HCT116 (cell line): Measurements from ENCODE around the gene MAIP1. TPM values are rescaled to one million over a fixed set of nuclear protein-coding genes. Genes with fewer than 3 reads are reported as not detected.

Experiments
- ATAC-seq: fragments of 200-7000 bp; cut with Tn5 transposase; 2 replicates; pipeline ENCODE4 v1.9.1; 2020; ENCODE audit warnings: mild to moderate bottlenecking, moderate library complexity
- BruUV-seq: library from RNA; stranded (reverse); fragments of 400-500 nt; replicated peaks from 2 replicates; lab custom pipeline; 2021; lab: Mats Ljungman, UMichigan
- CTCF ChIA-PET: fragments of 300-600 bp; sonication (Branson Sonifier 250); formaldehyde crosslinking; loops from one replicate; lab custom pipeline; 2021; ENCODE audit warnings: antibody characterized with exemption; lab: Charles Lee
- POLR2A ChIA-PET: fragments of 300-600, 350-600 bp; sonication (Branson Sonifier 250); formaldehyde crosslinking; loops from one replicate; lab custom pipeline; 2021; ENCODE audit warnings: antibody characterized with exemption; lab: Charles Lee
- RAD21 ChIA-PET, 2 experiments: fragments of 300-600 bp; sonication (Branson Sonifier 250); formaldehyde crosslinking; loops; one replicate each; lab custom pipeline; 2023; ENCODE audit warnings: low total read pairs in 2 of 2; ENCODE audit not compliant: uncharacterized antibody in 2 of 2, unreplicated experiment in 2 of 2, low non-redundant PET in 1 of 2; lab: Charles Lee
- DNase-seq: peaks from one replicate; pipeline ENCODE4 v3.0.0-alpha.2; 2010; ENCODE audit warnings: low read depth, low spot score
- H2AFZ ChIP-seq: fragments of 200-600 bp; shearing (Covaris generic), sonication (generic); 2 replicates; pipeline ENCODE4 v1.6.1; 2017; ENCODE audit warnings: low read depth, mixed run types, mixed read lengths, antibody characterized with exemption, low read length; ENCODE audit not compliant: poor library complexity, severe bottlenecking
- H3K27ac ChIP-seq: 2 replicates; pipeline ENCODE4 v1.5.1; 2012; ENCODE audit warnings: low read depth, low read length
- H3K27me3 ChIP-seq: fragments of 200-600 bp; sonication (generic); 2 replicates; pipeline ENCODE4 v1.6.1; 2016; ENCODE audit warnings: mixed run types, low read length, mixed read lengths; ENCODE audit not compliant: insufficient read depth
- H3K36me3 ChIP-seq, 2 experiments: fragments of 200-500 bp in 1 of 2; fragments of 200-600 bp in 1 of 2; sonication (Bioruptor generic) in 1 of 2; sonication (generic) in 1 of 2; 2 replicates each; pipeline versions ENCODE4 v1.5.1 to v1.6.1; 2014 to 2016; ENCODE audit warnings: low read length in 2 of 2, inconsistent platforms in 1 of 2, mixed read lengths in 1 of 2, mixed run types in 1 of 2; ENCODE audit not compliant: insufficient read depth in 2 of 2, control insufficient read depth in 1 of 2
- H3K4me1 ChIP-seq, 2 experiments: fragments of 200-600 bp in 1 of 2; sonication (generic) in 1 of 2; 2 replicates each; pipeline versions ENCODE4 v1.5.1 to v1.6.1; 2012 to 2017; ENCODE audit warnings: low read length in 2 of 2, inconsistent platforms in 1 of 2, mild to moderate bottlenecking in 1 of 2, mixed read lengths in 1 of 2, mixed run types in 1 of 2, moderate library complexity in 1 of 2; ENCODE audit not compliant: insufficient read depth in 2 of 2, control insufficient read depth in 1 of 2
- H3K4me2 ChIP-seq: fragments of 200-600 bp; sonication (generic); 2 replicates; pipeline ENCODE4 v1.6.1; 2017; ENCODE audit warnings: mixed run types, low read length, mixed read lengths
- H3K4me3 ChIP-seq, 2 experiments: fragments of 200-600 bp in 1 of 2; sonication (generic) in 1 of 2; replicated peaks in 1 of 2; 2 replicates each; pipeline ENCODE4 v1.5.1; 2011 to 2016; ENCODE audit warnings: low read length in 2 of 2, control low read depth in 1 of 2, low read depth in 1 of 2, mild to moderate bottlenecking in 1 of 2, mixed read lengths in 1 of 2, mixed run types in 1 of 2
- H3K79me2 ChIP-seq: fragments of 200-600 bp; sonication (generic); 2 replicates; pipeline ENCODE4 v1.6.1; 2017; ENCODE audit warnings: mild to moderate bottlenecking, mixed run types, low read length, moderate library complexity, mixed read lengths; ENCODE audit not compliant: insufficient read depth
- H3K9ac ChIP-seq: fragments of 200-600 bp; sonication (generic); 2 replicates; pipeline ENCODE4 v1.6.1; 2016; ENCODE audit warnings: low read length, mixed read lengths
- H3K9me2 ChIP-seq: fragments of 200-600 bp; sonication (generic), shearing (Covaris generic); 2 replicates; pipeline ENCODE4 v1.6.1; 2017; ENCODE audit warnings: mixed run types, mild to moderate bottlenecking, moderate library complexity; ENCODE audit not compliant: insufficient read depth
- H3K9me3 ChIP-seq, 2 experiments: fragments of 200-500 bp in 1 of 2; fragments of 200-600 bp in 1 of 2; sonication (Bioruptor generic) in 1 of 2; sonication (generic) in 1 of 2; 2 replicates each; pipeline ENCODE4 v1.6.1; 2014 to 2017; ENCODE audit warnings: low read length in 2 of 2, mixed read lengths in 2 of 2, inconsistent platforms in 1 of 2, low read depth in 1 of 2, mild to moderate bottlenecking in 1 of 2, mixed run types in 1 of 2, moderate library complexity in 1 of 2; ENCODE audit not compliant: control insufficient read depth in 1 of 2, insufficient read depth in 1 of 2
- H4K20me1 ChIP-seq: fragments of 200-600 bp; sonication (generic), shearing (Covaris generic); 2 replicates; pipeline ENCODE4 v1.6.1; 2017; ENCODE audit warnings: mixed run types, mild to moderate bottlenecking, moderate library complexity; ENCODE audit not compliant: insufficient read depth
- CBX3 ChIP-seq: IDR thresholded peaks from 2 replicates; pipeline ENCODE4 v1.6.1; 2012; ENCODE audit warnings: low read depth
- EGR1 ChIP-seq: IDR thresholded peaks from 2 replicates; pipeline ENCODE4 v1.6.1; 2012; ENCODE audit warnings: low read depth
- FOSL1 ChIP-seq: IDR thresholded peaks from 2 replicates; pipeline ENCODE4 v1.6.1; 2012; ENCODE audit warnings: low read depth
- JUND ChIP-seq: IDR thresholded peaks from 2 replicates; pipeline ENCODE4 v1.6.1; 2012
- POLR2AphosphoS5 ChIP-seq: IDR thresholded peaks from 2 replicates; pipeline ENCODE4 v1.6.1; 2011; ENCODE audit warnings: mild to moderate bottlenecking, low read depth, low read length, moderate library complexity
- REST ChIP-seq: IDR thresholded peaks from 2 replicates; pipeline ENCODE4 v1.6.1; 2012; ENCODE audit warnings: low read depth
- SIN3A ChIP-seq: IDR thresholded peaks from 2 replicates; pipeline ENCODE4 v1.6.1; 2012; ENCODE audit warnings: low read depth
- SP1 ChIP-seq: IDR thresholded peaks from 2 replicates; pipeline ENCODE4 v1.6.1; 2012; ENCODE audit warnings: low read depth
- TCF7L2 ChIP-seq: IDR thresholded peaks from 2 replicates; pipeline ENCODE4 v1.7.0; 2011; ENCODE audit warnings: borderline replicate concordance, inconsistent platforms; ENCODE audit not compliant: insufficient read depth, insufficient read length; ENCODE audit errors: extremely low read depth
- ZBTB33 ChIP-seq: IDR thresholded peaks from 2 replicates; pipeline ENCODE4 v1.6.1; 2011; ENCODE audit warnings: mild to moderate bottlenecking, low read length, moderate library complexity; ENCODE audit not compliant: insufficient replicate concordance; ENCODE audit errors: extremely low read depth
- ZFX ChIP-seq: fragments of 450-650 bp; IDR thresholded peaks from 2 replicates; pipeline ENCODE4 v1.6.1; 2017
- ZNF274 ChIP-seq: fragments of 200-500 bp; sonication (Bioruptor generic); IDR thresholded peaks from 2 replicates; pipeline ENCODE4 v1.6.1; 2014; ENCODE audit warnings: mild to moderate bottlenecking, low read depth, low read length, inconsistent platforms
- intact Hi-C: fragments of 100-400 bp; cut with micrococcal nuclease; formaldehyde crosslinking; loops from 2 replicates; pipeline ENCODE4 v1.10.0; 2022
- total RNA-seq: library from RNA; stranded (reverse); gene quantifications from one replicate; pipeline ENCODE4 v1.2.1, GENCODE V29; 2021; ENCODE audit not compliant: unreplicated experiment

MAIP1 gene
- total RNA-seq, 1 experiment from 2014 or later = 32.5 TPM

DNA sequence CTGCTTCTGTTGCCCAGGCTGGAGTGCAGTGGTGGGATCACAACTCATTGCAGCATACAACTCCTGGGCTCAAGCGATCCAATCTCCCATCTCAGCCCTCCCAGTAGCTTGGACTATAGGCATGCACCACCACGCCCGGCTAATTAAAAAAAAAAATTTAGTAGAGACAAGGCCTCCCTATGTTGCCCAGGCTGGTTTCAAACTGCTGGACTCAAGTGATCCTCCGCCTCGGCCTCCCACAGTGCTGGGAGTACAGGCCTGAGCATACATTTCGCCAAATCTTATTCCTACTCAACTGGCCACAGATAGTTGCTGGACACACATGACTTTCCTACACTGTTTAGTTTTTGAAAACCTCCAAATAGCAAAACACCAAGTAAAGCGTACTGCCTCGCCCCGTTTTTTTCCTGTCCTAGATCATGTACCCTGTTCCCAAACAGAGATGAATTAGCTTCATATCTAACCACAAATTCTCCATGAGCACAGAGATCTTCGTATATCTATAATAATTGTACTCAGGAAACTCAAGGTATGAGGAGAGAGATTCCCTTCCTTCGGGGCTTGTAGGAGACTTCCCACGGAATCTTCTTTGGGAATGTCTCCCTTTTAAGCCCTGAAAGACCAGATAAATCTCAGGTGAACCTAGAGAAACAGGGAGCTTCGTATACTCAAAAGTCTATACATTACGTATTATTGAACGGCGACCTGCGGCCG lies 44.9 kb upstream of the MAIP1 start:
- Histone ChIP-seq H3K79me2 (peaks cover 40% of the 10 kb centered on the region), H4K20me1 (peaks cover 6% of the 10 kb centered on the region; the same call in 1 of the 2 replicates), H3K9me3 (no peaks in the 10 kb centered on the region), H3K27me3 (no peaks in the 10 kb centered on the region), H3K4me2 (peak overlapping the region; percentile 81), H3K36me3 (peaks cover 5 to 9% of the 10 kb centered on the region in 2 experiments; a peak in 2 of 4 replicates), H3K27ac (peak overlapping the region; percentile 72), H3K4me1 (peaks cover 0 to 15% of the 10 kb centered on the region in 2 experiments; a peak in 3 of 4 replicates), H3K9me2 (no peaks in the 10 kb centered on the region), H3K9ac (peak overlapping the region; percentile 88), H2AFZ (peak overlapping the region; percentile 85), H3K4me3 (peak overlapping the region; percentile 28 to 87)
- ChIA-PET POLR2A (no interaction called here), CTCF (no interaction called here), RAD21 (no interaction called here)
- DNase-seq (no peak), ATAC-seq (no peak)
- BruUV-seq = TSS peak; percentile 96
- no peak for TF ChIP-seq SP1
- intact Hi-C loops = no loop called here

DNA sequence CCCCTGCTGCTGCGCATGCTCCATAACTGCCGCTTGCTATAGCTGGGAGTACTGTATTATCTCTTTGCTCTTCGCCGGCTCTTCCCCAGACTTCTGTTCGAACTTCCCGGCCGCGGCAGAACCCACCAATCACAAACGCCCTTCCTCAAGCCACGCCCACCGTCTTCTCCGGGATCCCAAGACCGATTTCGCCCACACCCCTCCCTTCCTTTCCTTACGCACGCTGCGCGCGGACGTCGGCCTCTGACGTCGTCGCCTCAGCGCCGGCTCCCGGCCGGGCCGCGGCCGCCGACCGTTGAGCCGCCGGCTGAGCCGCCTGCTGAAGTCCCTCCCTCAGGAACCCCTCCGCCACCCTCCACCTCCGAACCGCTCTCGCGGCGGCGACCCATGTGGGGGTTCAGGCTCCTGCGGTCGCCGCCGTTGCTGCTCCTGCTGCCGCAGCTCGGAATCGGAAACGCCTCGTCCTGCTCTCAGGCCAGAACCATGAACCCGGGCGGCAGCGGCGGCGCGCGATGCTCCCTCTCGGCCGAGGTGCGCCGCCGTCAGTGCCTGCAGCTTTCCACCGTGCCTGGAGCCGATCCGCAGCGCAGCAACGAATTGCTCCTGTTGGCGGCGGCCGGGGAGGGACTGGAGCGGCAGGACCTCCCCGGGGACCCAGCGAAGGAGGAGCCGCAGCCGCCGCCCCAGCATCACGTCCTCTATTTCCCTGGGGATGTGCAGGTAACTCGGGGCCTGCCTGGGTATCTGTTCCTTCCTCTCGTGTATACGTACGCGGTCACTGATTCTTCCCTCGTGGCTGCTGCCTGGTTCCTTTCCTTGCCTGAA lies 44.1 kb upstream of the MAIP1 start, which contains the start of gene C2orf69:
TSS of gene C2orf69 (plus strand) at position 242 of the 825 bp plus-strand sequence. CDS start at position 388, 146 bp downstream.
- H3K9me3 ChIP-seq = no peaks in the 10 kb centered on the region
- H3K36me3 ChIP-seq = peaks cover 5 to 16% of the 10 kb centered on the region in 2 experiments; a peak in 2 of 4 replicates
- H3K9ac ChIP-seq = peak within 1 kb of the TSS; percentile 88
- peaks cover 47% of the 10 kb centered on the region for H3K79me2 ChIP-seq
- intact Hi-C loops = no loop called here
- peak within 1 kb of the TSS; percentile 85 for H2AFZ ChIP-seq
- H3K4me3 ChIP-seq = peak within 1 kb of the TSS; percentile 85 to 87
- peak; percentile 93 for ATAC-seq
- DNase-seq = peak; percentile 99
- RAD21 ChIA-PET = no interaction called here
- POLR2A ChIA-PET = no interaction called here
- peaks cover 6% of the 10 kb centered on the region; the same call in 1 of the 2 replicates for H4K20me1 ChIP-seq
- no TSS peak for BruUV-seq
- peak within 1 kb of the TSS; percentile 88 for H3K27ac ChIP-seq
- H3K9me2 ChIP-seq = no peaks in the 10 kb centered on the region
- H3K27me3 ChIP-seq = no peaks in the 10 kb centered on the region
- peak within 1 kb of the TSS; percentile 81 for H3K4me2 ChIP-seq
- peaks cover 0 to 15% of the 10 kb centered on the region in 2 experiments; a peak in 3 of 4 replicates for H3K4me1 ChIP-seq
- CTCF ChIA-PET = no interaction called here
- TF ChIP-seq SP1 = peak; percentile 89
- TF ChIP-seq TCF7L2 = peak; percentile 73
- TF ChIP-seq FOSL1 = no peak
- no peak for TF ChIP-seq REST
- no peak for TF ChIP-seq ZNF274
- TF ChIP-seq POLR2AphosphoS5 = peak; percentile 91
- TF ChIP-seq ZBTB33 = no peak
- TF ChIP-seq JUND = no peak
- TF ChIP-seq EGR1 = no peak
- peak; percentile 94 for TF ChIP-seq SIN3A
- TF ChIP-seq CBX3 = peak; percentile 55; the same call in 1 of the 2 replicates
- TF ChIP-seq ZFX = peak; percentile 90
